GM18502 (cell line): ENCODE measurements around the gene MEX3A.
A peak's percentile ranks its signal among the peaks of the same experiment; 100 is the strongest.
"Not testable (repeated sequence)": the region's sequence is repeated elsewhere in the genome, so short reads cannot be mapped to it uniquely, and the experiment has no call there.

Source experiments
- ATAC-seq: cut with Tn5 transposase; IDR thresholded peaks from one replicate; pipeline ENCODE4 v1.9.1; 2021; ENCODE audit warnings: mild to moderate bottlenecking; ENCODE audit not compliant: unreplicated experiment, poor library complexity

Gene MEX3A

DNA sequence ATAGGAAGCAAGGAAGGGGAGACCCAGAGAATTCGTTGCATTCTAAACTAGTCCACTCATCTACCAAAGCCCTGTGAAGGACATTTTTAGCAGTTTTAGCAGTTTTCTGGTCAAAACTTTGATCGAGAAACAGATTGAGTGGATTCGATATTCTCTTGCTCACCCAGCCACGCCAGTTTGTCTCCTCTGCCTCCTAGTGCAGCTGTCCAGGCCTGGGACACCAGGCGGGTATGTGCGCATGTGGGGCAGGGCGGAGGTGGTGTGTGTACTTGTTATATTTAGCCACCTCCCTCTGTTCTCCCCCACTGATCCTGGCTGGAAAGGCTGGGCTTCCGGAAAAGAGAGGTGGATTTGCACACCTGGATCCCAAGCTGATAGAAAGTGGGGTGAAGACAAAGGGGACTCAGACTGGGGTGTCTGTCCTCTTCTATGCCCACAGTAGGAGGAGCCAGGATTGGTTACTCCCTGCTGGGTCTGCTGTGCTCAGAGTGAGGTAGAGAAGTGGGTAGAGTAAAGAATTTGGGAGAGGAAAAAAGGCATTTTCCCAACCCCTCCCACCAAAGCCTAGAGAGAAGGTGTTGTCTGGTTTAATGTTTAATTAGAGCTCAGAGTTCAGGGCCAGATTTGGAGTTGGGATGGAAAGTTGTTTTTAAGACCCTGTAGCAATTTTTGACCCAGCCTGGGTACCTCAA lies 36.1 kb upstream of the MEX3A start:
- no peak for ATAC-seq

DNA sequence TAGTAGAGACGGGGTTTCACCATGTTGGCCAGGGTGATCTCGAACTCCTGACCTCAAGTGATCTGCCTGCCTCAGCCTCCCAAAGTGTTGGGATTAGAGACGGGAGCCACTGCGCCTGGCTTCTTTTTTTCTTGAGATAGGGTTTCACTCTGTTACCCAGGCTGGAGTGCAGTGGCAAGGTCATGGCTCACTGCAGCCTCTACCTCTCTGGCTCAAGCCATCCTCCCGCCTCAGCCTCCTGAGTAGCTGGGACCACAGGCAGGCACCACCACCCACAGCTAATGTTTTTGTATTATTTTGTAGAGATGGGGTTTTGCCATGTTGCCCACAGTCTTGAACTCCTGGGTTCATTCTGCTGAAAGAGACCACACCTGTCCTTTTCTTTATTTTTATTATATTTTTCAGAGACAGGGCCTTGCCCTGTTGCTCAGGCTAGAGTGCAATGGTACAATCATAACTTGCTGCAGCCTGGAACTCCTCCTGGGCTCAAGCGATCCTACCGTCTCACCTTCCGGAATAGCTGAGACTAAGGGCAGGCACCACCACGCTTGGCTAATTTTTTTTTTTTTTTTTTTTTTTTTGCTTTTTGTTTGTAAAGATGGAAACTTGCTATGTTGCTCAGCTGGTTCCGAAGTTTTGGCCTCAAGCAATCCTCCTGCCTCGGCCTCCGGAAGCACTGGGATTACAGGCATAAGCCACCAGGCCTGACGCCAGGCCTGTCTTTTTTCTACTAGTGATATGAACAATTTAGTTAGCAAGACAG lies 35.3 kb upstream of the MEX3A start:
- no peak for ATAC-seq

DNA sequence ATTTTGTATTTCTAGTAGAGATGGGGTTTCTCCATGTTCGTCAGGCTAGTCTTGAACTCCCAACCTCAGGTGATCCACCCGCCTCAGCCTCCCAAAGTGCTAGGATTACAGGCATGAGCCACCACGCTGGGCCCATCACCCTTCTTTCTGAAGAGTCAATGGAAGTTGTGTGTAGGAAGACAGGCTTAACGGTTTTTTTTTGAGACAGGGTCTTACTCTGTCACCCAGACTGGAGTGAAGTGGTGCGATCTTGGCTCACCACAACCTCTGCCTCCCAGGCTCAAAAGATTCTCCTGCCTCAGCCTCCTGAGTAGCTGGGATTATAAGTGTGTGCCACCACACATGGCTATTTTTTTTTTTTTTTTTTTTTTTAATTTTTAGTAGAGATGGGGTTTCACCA lies 34.5 kb upstream of the MEX3A start:
- ATAC-seq = not testable (repeated sequence)

DNA sequence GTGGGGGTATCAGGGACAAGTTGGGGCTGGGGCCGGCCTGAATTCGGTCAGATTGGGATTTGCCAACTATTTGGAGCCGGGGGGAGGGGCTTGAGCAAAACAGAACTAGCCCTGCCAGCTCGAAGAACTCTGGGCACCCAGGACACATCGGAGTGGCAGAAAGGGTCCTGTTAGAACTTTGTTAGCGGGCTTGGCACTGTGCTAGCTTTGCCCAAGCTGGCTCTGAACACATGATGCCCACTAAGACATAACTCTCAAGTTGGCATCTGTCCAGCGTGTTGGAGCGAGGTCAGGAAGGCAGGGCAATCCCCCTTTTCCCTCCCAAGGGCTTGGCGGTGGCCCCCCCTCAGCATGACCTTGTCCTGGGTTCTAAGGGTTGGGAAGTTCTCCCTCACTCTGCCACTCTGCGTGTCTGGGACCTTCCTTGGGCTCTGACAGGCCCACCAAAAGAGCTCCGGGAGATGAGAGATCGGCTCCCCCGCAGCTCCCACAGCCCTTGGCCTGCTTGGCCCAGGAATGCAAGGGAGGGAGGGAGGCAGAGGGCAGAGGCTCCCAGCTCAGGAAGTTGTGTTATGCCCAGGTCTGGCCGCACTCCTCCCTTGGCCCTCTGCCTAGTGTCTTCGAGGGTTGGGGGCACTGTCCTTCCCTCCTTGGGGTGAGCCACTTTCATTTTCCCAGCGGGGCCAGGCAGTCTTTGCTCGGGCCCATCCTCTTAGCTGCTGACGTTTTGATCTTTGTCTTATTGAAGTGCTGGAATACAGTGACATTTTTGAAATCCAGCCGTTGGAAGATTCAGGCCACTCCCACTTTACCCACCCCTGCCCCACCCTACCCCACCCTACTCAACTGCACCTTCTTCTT lies 33.5 kb upstream of the MEX3A start:
- ATAC-seq = no peak

DNA sequence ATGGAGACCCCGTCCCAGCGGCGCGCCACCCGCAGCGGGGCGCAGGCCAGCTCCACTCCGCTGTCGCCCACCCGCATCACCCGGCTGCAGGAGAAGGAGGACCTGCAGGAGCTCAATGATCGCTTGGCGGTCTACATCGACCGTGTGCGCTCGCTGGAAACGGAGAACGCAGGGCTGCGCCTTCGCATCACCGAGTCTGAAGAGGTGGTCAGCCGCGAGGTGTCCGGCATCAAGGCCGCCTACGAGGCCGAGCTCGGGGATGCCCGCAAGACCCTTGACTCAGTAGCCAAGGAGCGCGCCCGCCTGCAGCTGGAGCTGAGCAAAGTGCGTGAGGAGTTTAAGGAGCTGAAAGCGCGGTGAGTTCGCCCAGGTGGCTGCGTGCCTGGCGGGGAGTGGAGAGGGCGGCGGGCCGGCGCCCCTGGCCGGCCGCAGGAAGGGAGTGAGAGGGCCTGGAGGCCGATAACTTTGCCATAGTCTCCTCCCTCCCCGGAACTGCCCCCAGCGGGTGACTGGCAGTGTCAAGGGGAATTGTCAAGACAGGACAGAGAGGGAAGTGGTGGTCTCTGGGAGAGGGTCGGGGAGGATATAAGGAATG lies 32.8 kb upstream of the MEX3A start:
- peak; percentile 10 for ATAC-seq

DNA sequence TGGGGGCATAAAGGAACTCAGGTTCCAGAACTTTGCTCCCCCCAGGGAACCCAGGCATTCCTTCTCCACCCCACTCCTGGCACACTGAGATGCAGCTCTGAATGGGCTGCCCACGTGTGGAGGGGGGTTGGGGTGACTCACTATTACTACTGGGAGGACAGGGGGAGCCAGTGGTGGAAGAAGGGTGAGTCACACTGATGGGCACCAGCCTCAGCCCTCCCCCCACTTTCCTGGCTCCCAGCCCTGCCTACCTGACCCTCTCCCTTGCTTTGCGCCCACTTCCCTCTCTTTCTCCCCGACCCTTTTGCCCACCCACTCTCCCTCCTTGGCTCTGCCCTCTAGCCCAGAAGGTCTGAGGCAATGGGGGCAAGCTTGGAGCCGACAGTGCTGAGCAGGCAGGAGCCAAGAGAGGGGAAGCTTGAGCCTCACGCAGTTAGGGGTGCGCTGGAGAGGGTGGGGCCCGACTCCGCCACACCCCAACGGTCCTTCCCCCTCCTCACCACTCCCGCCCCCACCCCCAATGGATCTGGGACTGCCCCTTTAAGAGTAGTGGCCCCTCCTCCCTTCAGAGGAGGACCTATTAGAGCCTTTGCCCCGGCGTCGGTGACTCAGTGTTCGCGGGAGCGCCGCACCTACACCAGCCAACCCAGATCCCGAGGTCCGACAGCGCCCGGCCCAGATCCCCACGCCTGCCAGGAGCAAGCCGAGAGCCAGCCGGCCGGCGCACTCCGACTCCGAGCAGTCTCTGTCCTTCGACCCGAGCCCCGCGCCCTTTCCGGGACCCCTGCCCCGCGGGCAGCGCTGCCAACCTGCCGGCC lies 32.0 kb upstream of the MEX3A start, which contains the start of gene LMNA:
Gene LMNA (plus strand): TSS at position 611 of the 818 bp plus-strand sequence. CDS start 208 bp downstream, outside the sequence.
- peak; percentile 70 for ATAC-seq

DNA sequence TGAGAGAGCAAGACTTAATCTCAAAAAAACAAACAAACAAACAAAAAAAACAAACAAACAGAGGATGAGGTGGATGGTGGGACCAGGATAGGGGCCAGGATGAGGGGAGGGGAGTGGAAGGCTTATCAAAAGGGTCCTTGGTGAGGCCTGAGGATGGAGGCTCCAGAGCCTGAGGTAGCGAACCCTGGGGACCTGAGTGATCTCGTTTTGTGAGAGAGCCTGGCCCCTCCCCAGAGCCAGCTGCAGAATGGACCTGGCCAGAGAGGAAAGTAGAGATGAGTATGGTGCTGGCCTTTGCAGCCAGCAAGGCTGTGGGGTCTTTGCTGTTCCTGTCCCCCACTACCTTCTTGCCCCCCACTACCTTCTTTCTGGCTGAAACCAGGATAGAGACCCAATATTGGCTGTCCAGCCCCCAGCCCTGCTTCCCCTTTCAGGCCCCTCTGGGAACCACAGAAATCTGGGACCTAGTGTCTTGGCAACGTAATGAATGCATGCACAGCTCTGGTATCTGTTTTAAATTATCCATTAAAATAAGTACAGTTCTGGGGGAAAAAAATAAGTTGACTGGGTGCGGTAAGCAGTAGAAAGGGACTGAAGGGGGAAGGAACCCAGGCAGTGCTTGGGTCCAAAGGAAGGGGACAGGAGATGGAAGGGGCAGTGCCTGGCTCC lies 31.2 kb upstream of the MEX3A start:
- ATAC-seq = no peak

DNA sequence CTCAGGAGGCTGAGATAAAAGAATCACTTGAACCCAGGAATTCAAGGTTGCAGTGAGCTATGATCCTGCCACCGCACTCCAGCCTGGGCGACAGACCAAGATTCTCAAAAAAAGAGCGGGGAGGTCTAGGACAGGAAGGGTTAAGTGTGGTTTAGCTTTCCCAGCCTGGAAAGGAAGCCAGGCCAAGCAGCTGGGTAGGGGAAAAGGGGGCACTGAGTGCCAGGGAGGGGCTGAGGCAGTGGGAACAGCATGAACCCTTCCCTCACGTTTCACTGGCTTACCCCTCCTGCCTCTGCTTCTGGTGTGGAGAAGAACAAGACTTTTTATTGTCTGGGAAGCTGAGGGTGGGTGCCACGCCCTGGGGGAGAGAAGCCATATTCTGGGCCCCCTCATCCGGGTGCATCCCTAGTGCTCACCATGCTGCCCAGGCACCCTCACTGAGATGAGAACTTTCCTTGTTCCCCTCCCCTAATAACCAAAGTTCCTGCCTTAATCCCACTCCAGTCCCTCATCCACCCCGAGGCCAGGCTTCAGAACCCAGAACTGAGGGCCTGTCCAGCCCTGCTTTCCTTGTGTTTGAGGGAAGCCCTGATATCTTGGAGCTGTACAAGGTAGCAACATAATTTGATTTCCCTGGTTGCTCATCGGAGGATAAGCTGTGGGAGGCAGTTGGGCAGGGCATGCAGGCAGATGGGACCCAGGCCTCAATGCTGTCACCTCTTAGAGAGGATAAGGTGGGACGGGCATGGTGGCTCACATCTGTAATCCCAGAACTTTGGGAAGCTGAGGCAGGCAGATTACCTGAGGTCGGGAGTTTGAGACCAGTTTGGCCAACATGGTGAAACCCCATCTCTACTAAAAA lies 30.2 kb upstream of the MEX3A start:
- no peak for ATAC-seq

DNA sequence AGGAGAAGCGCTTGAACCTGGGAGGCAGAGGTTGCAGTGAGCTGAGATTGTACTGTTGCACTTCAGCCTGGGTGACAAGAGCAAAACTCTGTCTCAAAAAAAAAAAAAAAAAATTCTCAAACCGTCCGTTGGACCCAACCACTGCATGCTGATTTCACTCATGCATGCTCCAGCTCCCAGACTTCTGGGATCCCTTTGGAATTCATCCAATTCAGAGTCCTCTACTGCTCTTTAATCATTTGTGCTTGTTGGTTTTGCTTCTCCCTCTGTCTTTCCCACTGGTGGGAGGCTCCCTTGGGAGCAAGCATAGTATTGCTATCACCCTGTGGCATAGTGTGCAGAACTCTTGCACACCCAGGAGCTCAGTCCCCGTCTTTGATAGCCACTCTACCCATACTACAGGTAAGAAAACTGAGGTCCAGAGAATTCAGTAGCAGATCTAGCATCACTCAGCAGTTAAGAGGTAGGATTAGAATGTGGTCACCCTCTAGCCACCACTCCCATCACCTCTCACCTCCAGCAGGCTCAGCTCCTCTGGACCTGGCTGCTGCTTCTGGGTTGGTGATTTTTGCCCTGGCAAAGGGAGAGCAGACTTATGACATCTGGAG lies 29.2 kb upstream of the MEX3A start:
- no peak for ATAC-seq

DNA sequence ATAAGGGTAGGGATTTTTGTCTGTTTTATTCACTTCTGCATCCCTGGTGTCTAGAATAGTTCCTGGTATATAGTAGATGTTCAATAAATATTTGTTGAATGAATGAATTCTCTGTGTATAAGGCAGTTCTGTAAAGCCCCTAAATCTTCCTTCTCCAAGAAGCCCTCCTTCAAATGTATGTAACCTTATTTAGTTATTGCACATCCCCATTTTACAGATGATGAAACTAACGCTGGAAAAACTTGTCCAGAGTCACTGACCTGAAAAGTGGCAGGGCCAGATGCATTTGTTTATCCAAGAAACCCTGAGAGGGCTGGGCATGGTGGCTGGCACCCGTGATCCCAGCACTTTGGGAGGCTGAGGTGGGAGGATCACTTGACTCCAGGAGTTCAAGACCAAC lies 28.0 kb upstream of the MEX3A start:
- no peak for ATAC-seq

DNA sequence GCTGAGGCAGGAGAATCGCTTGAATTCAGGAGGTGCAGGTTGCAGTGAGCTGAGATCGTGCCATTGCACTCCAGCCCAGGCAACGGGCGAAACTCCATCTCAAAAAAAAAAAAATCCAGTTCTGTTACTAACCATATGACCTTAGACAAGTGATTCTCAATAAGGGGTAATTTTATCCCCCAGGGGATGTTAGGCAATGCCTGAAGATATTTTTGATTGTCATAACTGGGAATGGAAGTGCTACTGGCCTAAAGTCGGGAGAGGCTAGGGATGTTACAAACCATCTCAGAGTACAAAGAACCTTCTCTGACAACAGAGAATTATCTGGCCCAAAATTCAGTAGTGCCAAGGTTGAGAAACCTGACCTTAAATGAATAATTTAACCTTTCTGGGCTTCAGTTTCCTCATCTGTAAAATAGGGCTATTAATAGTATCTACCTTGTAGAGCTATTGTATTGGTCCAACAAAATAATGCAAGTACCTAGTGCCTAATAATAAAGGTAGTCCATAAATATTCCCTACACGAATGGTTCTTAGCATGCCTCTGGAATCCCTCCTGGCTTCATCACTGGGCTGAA lies 26.5 kb upstream of the MEX3A start:
- ATAC-seq = no peak

DNA sequence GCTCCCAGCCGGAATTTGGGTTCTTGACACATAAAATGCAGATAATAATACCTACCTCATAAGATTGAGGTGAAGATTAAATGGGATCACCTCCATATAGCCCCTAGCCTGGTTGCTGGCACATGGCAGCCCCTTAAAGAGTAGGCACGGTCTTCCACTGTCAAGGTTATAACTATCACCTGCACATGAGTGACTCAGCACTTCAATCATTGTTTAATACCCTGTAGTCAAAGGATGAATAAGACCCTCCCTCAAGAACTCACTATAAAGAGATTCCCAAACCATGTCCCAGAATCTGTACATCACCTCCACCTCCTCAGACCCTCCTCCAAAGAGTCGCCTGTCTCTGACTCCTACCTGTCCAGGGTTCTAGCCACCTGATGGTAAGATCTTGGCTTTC lies 25.8 kb upstream of the MEX3A start:
- no peak for ATAC-seq

DNA sequence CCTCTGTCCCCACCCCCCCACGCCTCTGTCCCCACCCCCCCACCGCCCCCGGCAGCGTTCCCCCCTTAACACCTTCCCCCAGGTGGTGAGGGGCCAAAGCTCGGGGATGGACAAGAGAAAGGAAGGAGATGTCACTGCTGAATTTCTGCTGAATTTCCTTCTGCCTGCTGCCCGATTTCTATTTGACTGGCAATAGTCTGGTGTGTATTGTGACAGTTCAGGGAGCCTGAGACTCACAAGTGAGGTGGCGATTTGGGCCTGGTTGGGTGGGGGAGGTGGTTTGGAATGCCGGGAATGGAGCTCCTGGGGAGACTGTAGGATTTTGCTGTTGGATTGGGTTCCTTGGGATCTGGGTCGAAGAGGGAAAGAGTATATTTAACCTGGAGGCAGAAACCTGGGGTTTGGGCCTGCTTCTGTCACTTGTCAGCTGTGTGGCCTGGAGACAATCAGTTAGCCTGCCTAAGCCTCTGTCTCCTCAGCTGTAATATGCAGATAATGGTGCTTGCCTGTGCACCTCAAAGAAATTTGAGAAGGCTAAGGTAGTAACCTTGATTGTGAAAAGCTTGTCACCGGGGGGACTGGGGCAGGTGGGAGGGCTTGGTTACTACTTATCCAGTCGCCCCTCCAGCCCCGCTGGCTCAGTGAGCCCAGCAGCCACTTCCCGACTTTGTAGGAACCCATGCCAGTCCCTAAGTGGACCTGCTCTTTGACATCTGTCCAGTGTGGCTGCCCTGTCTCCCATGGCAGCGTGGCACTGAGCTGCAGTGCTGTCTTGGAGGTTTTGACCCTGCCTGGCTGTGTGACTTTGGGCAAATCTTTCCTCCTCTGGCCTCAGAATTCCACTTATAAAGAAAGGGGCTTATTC lies 24.6 kb upstream of the MEX3A start:
- ATAC-seq = no peak

DNA sequence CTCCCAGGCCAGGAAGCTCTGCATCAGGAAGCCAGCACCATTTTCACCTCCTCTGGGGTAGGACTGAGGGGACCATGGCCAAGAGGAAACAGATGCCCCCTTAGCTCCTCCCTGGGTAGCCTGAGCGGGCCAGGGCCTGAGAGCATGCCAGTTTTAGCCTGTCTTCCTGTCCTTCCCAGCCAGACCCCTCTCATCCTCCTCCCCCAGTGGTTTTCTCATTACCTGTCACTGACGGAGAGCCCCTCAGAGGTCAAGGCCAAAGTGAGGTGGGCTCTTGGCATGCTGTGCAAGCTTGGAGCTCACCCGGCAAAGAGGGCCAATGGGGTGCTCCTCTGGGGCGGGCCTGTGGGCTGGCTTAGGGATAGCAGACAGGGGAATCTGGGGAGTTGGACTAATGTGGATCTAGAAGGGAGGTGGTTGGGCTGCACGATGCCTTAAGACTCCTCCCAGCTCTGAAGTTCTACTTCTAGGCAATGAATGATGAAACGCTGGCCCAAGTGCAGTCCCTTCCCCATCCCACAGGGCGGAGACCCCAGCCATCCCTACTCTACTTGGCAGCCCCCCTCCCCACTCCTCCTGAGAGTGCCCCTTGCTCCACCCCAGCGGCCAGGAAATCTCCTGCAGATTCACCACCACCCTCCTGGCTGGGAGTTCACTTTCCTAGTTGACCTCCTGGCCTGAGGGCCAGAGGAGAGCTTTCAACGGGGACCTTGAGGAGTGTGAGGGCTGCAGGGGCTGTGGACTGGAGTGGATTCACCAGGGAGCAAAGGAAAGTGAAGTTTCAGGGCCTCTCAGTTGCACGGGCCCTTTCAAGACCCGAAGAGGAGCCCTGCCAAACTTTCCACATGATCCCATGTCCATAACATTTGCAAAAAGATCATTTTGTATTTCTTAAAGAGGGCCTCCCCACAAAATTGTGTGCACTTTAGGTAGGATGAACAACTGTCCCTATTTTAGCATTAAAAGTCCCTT lies 22.9 kb upstream of the MEX3A start:
- ATAC-seq = no peak

DNA sequence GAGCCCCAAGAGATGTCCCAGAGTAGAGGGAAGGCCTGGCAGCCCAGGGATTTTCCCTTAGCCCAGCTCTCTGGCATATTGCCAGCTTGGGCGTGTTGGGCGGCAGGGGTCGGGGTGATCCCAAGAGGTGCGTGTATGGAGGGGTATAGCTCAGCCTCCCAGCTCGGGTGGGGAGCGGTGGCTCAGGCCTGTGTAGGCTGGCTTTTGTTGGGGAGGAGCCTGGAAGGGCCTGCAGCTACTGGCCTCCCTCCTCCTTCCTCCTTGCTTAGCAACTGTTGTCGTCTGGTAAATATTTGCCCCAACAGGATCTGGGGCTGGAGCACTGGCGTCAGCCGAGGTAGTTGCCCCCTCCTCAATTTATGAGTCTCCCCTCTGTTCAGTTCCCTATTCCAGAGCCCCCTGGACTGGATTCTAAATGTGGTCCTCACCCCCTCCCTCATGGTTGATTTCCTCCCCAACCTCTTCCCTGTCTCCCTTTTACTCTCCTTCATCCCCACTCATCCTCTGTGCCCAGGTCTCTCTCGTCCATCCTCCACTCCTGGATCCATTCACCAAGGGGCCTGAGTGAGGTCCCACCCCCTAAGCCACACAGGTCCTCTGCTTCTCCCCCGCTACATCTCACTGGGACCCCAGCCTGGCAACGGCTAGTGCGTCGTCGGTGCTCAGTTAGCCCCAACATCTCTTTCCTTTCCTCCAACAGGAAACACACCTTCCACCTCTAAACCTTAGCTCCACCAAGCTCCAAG lies 22.0 kb upstream of the MEX3A start:
- ATAC-seq = no peak
